PFSK-1 (cell line): ENCODE measurements around the gene AAK1.

Source experiments
- POLR2AphosphoS5 ChIP-seq: IDR thresholded peaks from 2 replicates; pipeline ENCODE4 v1.6.1; 2012; ENCODE audit warnings: low read depth, mild to moderate bottlenecking, control low read depth, low read length, moderate library complexity
- TAF1 ChIP-seq: IDR thresholded peaks from 2 replicates; pipeline ENCODE4 v1.6.1; 2012; ENCODE audit warnings: low read length, control low read depth, borderline replicate concordance; ENCODE audit not compliant: insufficient read depth
- TF ChIP-seq, protein P1 (sequence below), 2 experiments: IDR thresholded peaks; 2 replicates each; pipeline versions ENCODE4 v1.6.1 to v1.8.0; 2011 to 2012; ENCODE audit warnings: low read depth in 2 of 2, low read length in 2 of 2, control low read depth in 1 of 2, inconsistent platforms in 1 of 2, mild to moderate bottlenecking in 1 of 2, moderate library complexity in 1 of 2; ENCODE audit not compliant: insufficient read depth in 1 of 2

DNA sequence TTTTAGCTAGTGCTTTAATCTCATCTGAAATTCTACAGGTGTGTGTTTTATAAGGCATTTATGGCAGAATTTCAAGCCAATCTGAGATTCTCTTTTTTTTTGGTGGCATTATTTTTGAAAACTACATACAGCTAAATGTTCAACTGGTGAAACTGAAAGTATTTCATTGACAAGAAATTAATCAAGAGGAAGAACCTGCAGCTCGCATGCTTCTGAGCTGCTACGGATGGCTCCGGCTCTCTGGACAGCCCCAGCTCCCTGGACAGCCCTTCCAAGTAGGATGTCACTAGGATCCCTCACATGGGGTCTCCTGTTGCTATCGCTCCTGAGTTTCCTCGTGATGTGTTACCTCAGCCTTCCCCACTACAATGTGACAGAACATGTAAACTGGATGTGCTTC, 46.4 kb downstream of the AAK1 start:
- TF ChIP-seq, protein P1, sequence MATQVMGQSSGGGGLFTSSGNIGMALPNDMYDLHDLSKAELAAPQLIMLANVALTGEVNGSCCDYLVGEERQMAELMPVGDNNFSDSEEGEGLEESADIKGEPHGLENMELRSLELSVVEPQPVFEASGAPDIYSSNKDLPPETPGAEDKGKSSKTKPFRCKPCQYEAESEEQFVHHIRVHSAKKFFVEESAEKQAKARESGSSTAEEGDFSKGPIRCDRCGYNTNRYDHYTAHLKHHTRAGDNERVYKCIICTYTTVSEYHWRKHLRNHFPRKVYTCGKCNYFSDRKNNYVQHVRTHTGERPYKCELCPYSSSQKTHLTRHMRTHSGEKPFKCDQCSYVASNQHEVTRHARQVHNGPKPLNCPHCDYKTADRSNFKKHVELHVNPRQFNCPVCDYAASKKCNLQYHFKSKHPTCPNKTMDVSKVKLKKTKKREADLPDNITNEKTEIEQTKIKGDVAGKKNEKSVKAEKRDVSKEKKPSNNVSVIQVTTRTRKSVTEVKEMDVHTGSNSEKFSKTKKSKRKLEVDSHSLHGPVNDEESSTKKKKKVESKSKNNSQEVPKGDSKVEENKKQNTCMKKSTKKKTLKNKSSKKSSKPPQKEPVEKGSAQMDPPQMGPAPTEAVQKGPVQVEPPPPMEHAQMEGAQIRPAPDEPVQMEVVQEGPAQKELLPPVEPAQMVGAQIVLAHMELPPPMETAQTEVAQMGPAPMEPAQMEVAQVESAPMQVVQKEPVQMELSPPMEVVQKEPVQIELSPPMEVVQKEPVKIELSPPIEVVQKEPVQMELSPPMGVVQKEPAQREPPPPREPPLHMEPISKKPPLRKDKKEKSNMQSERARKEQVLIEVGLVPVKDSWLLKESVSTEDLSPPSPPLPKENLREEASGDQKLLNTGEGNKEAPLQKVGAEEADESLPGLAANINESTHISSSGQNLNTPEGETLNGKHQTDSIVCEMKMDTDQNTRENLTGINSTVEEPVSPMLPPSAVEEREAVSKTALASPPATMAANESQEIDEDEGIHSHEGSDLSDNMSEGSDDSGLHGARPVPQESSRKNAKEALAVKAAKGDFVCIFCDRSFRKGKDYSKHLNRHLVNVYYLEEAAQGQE (IDR thresholded peaks at IDR 0.05; ENCODE audit: insufficient read depth in 1 of 2, low read depth in 2 of 2, low read length in 2 of 2), result no peak
- TF ChIP-seq POLR2AphosphoS5 (no peak), TAF1 (no peak)
